ENCODE measurements around the gene DGKD. TPM values are rescaled to one million over a fixed set of nuclear protein-coding genes. Genes with fewer than 3 reads are reported as not detected.

DGKD gene
- total RNA-seq, 1 experiment from 2014 or later: 41.4 TPM

- ATAC-seq (no peak), DNase-seq (ENCODE audit: low spot score) (no peak)
- CTCF ChIA-PET: interaction anchor here (4.5 kb wide), 1 partner anchor 21 kb away, joined by 21 read pairs; no protein-coding TSS in a partner anchor
- TF ChIP-seq TCF7 (CRISPR knock-in tag; IDR thresholded peaks at IDR 0.05; ENCODE audit: low read depth) (no peak), ZNF317 (CRISPR knock-in tag; IDR thresholded peaks at IDR 0.05; ENCODE audit: borderline replicate concordance, low read depth) (no peak), ZMAT4 (CRISPR knock-in tag; IDR thresholded peaks at IDR 0.05) (no peak), NFE2L1 (CRISPR knock-in tag; IDR thresholded peaks at IDR 0.05) (no peak)
- TF ChIP-seq, protein P1, sequence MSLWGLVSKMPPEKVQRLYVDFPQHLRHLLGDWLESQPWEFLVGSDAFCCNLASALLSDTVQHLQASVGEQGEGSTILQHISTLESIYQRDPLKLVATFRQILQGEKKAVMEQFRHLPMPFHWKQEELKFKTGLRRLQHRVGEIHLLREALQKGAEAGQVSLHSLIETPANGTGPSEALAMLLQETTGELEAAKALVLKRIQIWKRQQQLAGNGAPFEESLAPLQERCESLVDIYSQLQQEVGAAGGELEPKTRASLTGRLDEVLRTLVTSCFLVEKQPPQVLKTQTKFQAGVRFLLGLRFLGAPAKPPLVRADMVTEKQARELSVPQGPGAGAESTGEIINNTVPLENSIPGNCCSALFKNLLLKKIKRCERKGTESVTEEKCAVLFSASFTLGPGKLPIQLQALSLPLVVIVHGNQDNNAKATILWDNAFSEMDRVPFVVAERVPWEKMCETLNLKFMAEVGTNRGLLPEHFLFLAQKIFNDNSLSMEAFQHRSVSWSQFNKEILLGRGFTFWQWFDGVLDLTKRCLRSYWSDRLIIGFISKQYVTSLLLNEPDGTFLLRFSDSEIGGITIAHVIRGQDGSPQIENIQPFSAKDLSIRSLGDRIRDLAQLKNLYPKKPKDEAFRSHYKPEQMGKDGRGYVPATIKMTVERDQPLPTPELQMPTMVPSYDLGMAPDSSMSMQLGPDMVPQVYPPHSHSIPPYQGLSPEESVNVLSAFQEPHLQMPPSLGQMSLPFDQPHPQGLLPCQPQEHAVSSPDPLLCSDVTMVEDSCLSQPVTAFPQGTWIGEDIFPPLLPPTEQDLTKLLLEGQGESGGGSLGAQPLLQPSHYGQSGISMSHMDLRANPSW (CRISPR knock-in tag; conservative IDR thresholded peaks at IDR 0.05; ENCODE audit: low read depth): no peak
- TF ChIP-seq, protein P2, sequence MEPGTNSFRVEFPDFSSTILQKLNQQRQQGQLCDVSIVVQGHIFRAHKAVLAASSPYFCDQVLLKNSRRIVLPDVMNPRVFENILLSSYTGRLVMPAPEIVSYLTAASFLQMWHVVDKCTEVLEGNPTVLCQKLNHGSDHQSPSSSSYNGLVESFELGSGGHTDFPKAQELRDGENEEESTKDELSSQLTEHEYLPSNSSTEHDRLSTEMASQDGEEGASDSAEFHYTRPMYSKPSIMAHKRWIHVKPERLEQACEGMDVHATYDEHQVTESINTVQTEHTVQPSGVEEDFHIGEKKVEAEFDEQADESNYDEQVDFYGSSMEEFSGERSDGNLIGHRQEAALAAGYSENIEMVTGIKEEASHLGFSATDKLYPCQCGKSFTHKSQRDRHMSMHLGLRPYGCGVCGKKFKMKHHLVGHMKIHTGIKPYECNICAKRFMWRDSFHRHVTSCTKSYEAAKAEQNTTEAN (CRISPR knock-in tag; IDR thresholded peaks at IDR 0.05): no peak
- TF ChIP-seq, protein P3, sequence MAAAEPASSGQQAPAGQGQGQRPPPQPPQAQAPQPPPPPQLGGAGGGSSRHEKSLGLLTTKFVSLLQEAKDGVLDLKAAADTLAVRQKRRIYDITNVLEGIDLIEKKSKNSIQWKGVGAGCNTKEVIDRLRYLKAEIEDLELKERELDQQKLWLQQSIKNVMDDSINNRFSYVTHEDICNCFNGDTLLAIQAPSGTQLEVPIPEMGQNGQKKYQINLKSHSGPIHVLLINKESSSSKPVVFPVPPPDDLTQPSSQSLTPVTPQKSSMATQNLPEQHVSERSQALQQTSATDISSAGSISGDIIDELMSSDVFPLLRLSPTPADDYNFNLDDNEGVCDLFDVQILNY (CRISPR knock-in tag; IDR thresholded peaks at IDR 0.05): no peak
- TF ChIP-seq, protein P4, sequence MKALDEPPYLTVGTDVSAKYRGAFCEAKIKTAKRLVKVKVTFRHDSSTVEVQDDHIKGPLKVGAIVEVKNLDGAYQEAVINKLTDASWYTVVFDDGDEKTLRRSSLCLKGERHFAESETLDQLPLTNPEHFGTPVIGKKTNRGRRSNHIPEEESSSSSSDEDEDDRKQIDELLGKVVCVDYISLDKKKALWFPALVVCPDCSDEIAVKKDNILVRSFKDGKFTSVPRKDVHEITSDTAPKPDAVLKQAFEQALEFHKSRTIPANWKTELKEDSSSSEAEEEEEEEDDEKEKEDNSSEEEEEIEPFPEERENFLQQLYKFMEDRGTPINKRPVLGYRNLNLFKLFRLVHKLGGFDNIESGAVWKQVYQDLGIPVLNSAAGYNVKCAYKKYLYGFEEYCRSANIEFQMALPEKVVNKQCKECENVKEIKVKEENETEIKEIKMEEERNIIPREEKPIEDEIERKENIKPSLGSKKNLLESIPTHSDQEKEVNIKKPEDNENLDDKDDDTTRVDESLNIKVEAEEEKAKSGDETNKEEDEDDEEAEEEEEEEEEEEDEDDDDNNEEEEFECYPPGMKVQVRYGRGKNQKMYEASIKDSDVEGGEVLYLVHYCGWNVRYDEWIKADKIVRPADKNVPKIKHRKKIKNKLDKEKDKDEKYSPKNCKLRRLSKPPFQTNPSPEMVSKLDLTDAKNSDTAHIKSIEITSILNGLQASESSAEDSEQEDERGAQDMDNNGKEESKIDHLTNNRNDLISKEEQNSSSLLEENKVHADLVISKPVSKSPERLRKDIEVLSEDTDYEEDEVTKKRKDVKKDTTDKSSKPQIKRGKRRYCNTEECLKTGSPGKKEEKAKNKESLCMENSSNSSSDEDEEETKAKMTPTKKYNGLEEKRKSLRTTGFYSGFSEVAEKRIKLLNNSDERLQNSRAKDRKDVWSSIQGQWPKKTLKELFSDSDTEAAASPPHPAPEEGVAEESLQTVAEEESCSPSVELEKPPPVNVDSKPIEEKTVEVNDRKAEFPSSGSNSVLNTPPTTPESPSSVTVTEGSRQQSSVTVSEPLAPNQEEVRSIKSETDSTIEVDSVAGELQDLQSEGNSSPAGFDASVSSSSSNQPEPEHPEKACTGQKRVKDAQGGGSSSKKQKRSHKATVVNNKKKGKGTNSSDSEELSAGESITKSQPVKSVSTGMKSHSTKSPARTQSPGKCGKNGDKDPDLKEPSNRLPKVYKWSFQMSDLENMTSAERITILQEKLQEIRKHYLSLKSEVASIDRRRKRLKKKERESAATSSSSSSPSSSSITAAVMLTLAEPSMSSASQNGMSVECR (CRISPR knock-in tag; IDR thresholded peaks at IDR 0.05; ENCODE audit: borderline replicate concordance): no peak
- H3K4me1 Mint-ChIP-seq: peaks cover 39% of the 10 kb centered on the region
- no peak overlapping the region for H3K27ac Mint-ChIP-seq
- POLR2A ChIA-PET: no interaction called here
- H3K27me3 Mint-ChIP-seq (ENCODE audit: low read depth): no peaks in the 10 kb centered on the region
- peaks cover 13% of the 10 kb centered on the region for H3K9me3 Mint-ChIP-seq
- H3K4me3 Mint-ChIP-seq: no peak overlapping the region
- peaks cover 8% of the 10 kb centered on the region for H3K36me3 Mint-ChIP-seq
These were observed 67.9 kb downstream of the DGKD start for GRCh38 chr2:233422050-233422639.

DNA sequence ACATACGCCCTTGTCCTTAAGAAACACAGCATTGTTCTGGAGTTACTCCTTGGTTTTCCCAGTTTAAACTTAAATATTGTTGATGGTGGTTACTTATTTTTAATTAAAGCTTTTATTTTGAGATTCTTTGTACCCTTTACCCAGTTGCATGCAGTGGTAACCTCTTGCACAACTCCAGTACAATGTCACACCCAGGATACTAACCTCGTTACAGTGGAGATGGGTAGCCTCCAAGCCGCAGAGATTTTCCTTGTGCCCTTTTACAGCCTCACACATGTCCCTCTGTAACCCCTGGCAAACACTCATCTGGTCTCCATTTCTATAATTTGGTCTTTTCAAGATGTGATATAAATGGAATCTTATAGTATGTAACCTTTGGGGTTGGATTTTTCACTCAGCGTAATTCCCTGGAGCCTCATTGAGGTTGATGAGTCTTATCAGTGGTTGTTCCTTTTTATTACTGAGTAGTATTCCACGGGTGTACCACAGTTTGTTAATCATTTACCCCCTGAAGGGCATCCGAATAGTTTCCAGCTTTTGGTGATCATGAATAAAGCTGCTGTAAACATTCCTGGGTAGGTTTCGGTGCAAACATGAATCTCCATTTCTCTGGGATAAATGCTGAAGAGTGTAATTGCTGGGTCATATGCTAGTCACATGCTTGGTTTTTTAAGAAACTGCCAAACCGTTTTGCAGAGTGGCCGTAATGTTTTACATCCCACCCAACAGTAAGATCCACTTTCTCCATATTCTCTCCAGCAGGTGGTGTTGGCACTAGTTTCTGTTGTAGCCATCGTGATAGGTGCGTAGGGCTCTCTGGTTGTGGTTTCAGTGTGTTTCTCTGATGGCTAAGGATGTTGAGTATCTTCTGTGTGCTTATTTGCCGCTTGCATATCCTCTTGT is 68.6 kb downstream of the DGKD start:
- no peak for ATAC-seq
- no peak for TF ChIP-seq ZNF512 (CRISPR knock-in tag; IDR thresholded peaks at IDR 0.05; ENCODE audit: borderline replicate concordance)
- no peak for TF ChIP-seq ATF2 (CRISPR knock-in tag; IDR thresholded peaks at IDR 0.05; ENCODE audit: borderline replicate concordance, low read depth)
- no peak for TF ChIP-seq TP53 (CRISPR knock-in tag; IDR thresholded peaks at IDR 0.05)
- TF ChIP-seq ERG (CRISPR knock-in tag; IDR thresholded peaks at IDR 0.05): no peak
- no peak for TF ChIP-seq MXD4 (CRISPR knock-in tag; IDR thresholded peaks at IDR 0.05; ENCODE audit: borderline replicate concordance)
- no peak for TF ChIP-seq TEAD1 (CRISPR knock-in tag; IDR thresholded peaks at IDR 0.05)
- no peak for TF ChIP-seq ZNF423 (CRISPR knock-in tag; IDR thresholded peaks at IDR 0.05)
- TF ChIP-seq CBFB (CRISPR knock-in tag; IDR thresholded peaks at IDR 0.05; ENCODE audit: low read depth): no peak

More for the DNA sequence above, 68.6 kb downstream of the DGKD start:
- Mint-ChIP-seq H3K27me3 (ENCODE audit: low read depth) (no peaks in the 10 kb centered on the region), H3K4me3 (no peak overlapping the region), H3K4me1 (peaks cover 39% of the 10 kb centered on the region), H3K9me3 (peaks cover 13% of the 10 kb centered on the region), H3K27ac (no peak overlapping the region), H3K36me3 (peaks cover 8% of the 10 kb centered on the region)
- no peak for DNase-seq (ENCODE audit: low spot score)
- CTCF ChIA-PET: interaction anchor here (4.5 kb wide), 1 partner anchor 20 kb away, joined by 21 read pairs; no protein-coding TSS in a partner anchor
- POLR2A ChIA-PET: no interaction called here
